Loucy (cell line): ENCODE results near the gene DCUN1D2.
A peak's percentile ranks its signal among the peaks of the same experiment; 100 is the strongest.

Source experiments
- H2AFZ ChIP-seq: fragments of 200-600 bp; sonication (generic); 2 replicates; pipeline ENCODE4 v1.6.0; 2016; ENCODE audit warnings: antibody characterized with exemption, mild to moderate bottlenecking, low read length, moderate library complexity
- H3F3A ChIP-seq: fragments of 200-600 bp; 2 replicates; pipeline ENCODE4 v1.6.0; 2016; ENCODE audit warnings: antibody characterized with exemption, low read depth, mild to moderate bottlenecking
- H3K27me3 ChIP-seq: fragments of 200-600 bp; sonication (generic); 2 replicates; pipeline ENCODE4 v1.6.1; 2014; ENCODE audit warnings: low read length, mild to moderate bottlenecking; ENCODE audit not compliant: insufficient read depth, poor library complexity, severe bottlenecking
- H3K36me3 ChIP-seq: fragments of 200-600 bp; sonication (generic); 2 replicates; pipeline ENCODE4 v1.6.1; 2016; ENCODE audit warnings: low read length; ENCODE audit not compliant: insufficient read depth
- H3K4me1 ChIP-seq: fragments of 200-600 bp; sonication (generic); 2 replicates; pipeline ENCODE4 v1.5.1; 2014; ENCODE audit warnings: low read length, mild to moderate bottlenecking; ENCODE audit not compliant: insufficient read depth, poor library complexity, severe bottlenecking
- H3K4me2 ChIP-seq: fragments of 200-600 bp; sonication (generic); 2 replicates; pipeline ENCODE4 v1.6.0; 2014; ENCODE audit warnings: antibody characterized with exemption, low read length, low read depth, mild to moderate bottlenecking; ENCODE audit not compliant: poor library complexity, severe bottlenecking
- H3K4me3 ChIP-seq: fragments of 200-600 bp; sonication (generic); 2 replicates; pipeline ENCODE4 v1.5.1; 2014; ENCODE audit warnings: low read length, mild to moderate bottlenecking, mixed read lengths; ENCODE audit not compliant: poor library complexity, severe bottlenecking
- H3K79me2 ChIP-seq: fragments of 200-600 bp; sonication (generic); 2 replicates; pipeline ENCODE4 v1.6.1; 2014; ENCODE audit warnings: low read length; ENCODE audit not compliant: insufficient read depth
- H3K9ac ChIP-seq: fragments of 200-600 bp; sonication (generic); 2 replicates; pipeline ENCODE4 v1.6.0; 2014; ENCODE audit warnings: mild to moderate bottlenecking, low read depth, low read length, moderate library complexity; ENCODE audit not compliant: poor library complexity, severe bottlenecking
- H3K9me2 ChIP-seq: fragments of 200-600 bp; sonication (generic); replicated peaks from 2 replicates; pipeline ENCODE4 v1.6.1; 2016; ENCODE audit warnings: low read depth, low read length, mixed read lengths
- H3K9me3 ChIP-seq: fragments of 200-600 bp; sonication (generic); 2 replicates; pipeline ENCODE4 v1.6.1; 2014; ENCODE audit warnings: mild to moderate bottlenecking, antibody characterized with exemption, low read length, low read depth; ENCODE audit not compliant: insufficient read depth
- H4K20me1 ChIP-seq: fragments of 200-600 bp; sonication (generic); 2 replicates; pipeline ENCODE4 v1.6.0; 2014; ENCODE audit warnings: antibody characterized with exemption, low read length, mild to moderate bottlenecking; ENCODE audit not compliant: insufficient read depth, poor library complexity, severe bottlenecking
- EZH2phosphoT487 ChIP-seq: fragments of 200-600 bp; IDR thresholded peaks from 2 replicates; pipeline ENCODE4 v1.6.1; 2018; ENCODE audit warnings: antibody characterized with exemption, mild to moderate bottlenecking, moderate library complexity, borderline replicate concordance
- TF ChIP-seq, protein P1 (sequence below): fragments of 200-600 bp; sonication (generic); conservative IDR thresholded peaks from 2 replicates; pipeline ENCODE4 v1.5.1; 2014; ENCODE audit warnings: mild to moderate bottlenecking, antibody characterized with exemption, low read length

DCUN1D2 gene

DNA sequence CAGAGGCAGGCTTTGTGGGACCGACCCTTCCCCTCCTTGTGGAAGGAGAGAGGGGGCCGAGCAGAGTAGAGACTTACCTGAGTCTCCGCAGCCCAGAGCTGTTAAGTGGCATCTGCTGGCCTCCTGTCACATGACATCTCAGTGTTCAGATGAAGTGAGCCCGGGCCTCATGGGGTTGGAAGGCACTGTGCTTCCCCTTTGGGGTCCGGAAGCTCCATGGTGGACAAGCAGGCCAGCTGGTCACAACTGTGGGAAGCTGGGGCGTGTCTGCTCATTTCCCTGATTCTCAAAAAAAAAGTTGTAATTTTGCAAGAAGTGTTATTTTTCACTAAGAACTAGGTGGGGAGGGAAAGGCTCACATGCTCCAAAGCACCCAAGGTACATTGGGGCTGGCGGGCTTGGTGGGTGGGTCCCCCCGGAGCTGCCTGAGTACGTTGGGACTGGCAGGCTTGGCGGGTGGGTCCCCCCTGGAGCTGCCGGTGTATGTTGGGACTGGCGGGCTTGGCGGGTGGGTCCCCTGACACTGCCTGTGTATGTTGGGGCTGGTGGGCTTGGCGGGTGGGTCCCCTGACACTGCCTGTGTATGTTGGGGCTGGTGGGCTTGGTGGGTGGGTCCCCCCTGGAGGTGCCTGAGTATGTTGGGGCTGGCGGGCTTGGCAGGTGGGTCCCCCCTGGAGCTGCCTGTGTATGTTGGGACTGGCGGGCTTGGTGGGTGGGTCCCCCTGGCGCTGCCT lies 18.2 kb upstream of the DCUN1D2 start:
- Histone ChIP-seq H3K9me3 (no peaks in the 10 kb centered on the region), H3F3A (peaks cover 13% of the 10 kb centered on the region), H3K36me3 (peaks cover 24% of the 10 kb centered on the region; the same call in 1 of the 2 replicates), H3K79me2 (no peaks in the 10 kb centered on the region; the same call in 1 of the 2 replicates), H2AFZ (no peak overlapping the region), H3K4me1 (peaks cover 41% of the 10 kb centered on the region), H3K9me2 (no peaks in the 10 kb centered on the region), H3K27me3 (no peaks in the 10 kb centered on the region), H4K20me1 (no peaks in the 10 kb centered on the region), H3K9ac (no peak overlapping the region), H3K4me3 (no peak overlapping the region), H3K4me2 (no peak overlapping the region)
- TF ChIP-seq, protein P1, sequence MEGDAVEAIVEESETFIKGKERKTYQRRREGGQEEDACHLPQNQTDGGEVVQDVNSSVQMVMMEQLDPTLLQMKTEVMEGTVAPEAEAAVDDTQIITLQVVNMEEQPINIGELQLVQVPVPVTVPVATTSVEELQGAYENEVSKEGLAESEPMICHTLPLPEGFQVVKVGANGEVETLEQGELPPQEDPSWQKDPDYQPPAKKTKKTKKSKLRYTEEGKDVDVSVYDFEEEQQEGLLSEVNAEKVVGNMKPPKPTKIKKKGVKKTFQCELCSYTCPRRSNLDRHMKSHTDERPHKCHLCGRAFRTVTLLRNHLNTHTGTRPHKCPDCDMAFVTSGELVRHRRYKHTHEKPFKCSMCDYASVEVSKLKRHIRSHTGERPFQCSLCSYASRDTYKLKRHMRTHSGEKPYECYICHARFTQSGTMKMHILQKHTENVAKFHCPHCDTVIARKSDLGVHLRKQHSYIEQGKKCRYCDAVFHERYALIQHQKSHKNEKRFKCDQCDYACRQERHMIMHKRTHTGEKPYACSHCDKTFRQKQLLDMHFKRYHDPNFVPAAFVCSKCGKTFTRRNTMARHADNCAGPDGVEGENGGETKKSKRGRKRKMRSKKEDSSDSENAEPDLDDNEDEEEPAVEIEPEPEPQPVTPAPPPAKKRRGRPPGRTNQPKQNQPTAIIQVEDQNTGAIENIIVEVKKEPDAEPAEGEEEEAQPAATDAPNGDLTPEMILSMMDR: no peak
- no peak for TF ChIP-seq EZH2phosphoT487

DNA sequence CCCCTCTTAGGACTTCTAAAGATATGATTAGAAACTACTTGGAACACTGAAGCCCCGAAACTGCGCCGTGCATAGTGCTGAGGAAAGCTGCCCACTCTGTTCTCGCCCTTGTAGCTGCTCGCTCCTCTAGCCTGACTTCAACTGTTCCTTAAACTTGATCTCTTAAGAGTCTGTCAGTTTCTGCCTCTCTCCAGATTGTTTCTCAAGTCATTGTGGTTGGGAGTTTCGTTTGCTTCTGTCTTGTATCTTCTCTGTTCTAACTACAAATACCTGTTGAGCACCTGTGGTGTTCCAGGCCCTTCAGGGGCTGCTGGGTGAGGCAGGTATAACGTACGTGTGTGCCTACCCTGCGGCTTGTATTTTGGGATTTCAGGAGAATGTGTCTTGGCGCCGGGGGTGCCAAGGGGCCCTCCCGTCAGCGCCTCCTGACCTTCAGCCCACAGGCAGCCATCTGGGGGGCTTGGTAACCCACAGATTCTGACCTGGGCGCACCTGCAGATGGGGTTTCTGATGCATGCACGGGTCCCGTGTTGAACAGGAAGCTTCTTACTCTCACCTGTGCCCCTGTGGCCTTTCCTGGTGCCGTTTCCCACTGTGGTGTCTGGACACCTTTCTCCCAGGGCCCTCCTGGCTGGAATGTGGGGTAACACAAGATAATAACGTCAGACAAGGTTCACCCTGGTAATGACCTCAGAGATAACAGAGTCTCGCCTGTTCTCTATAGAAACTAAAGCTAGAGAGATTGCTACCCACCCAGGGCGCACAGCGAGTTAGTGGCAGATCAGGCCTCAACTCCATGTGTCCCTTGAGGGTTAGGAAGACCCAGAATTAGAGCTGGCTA lies 17.2 kb upstream of the DCUN1D2 start:
- Histone ChIP-seq H3K4me3 (no peak overlapping the region), H3K9me3 (no peaks in the 10 kb centered on the region), H2AFZ (no peak overlapping the region), H3K27me3 (no peaks in the 10 kb centered on the region), H4K20me1 (no peaks in the 10 kb centered on the region), H3K9ac (peak overlapping the region; percentile 53), H3K79me2 (no peaks in the 10 kb centered on the region; the same call in 1 of the 2 replicates), H3K9me2 (no peaks in the 10 kb centered on the region), H3F3A (peaks cover 13% of the 10 kb centered on the region), H3K4me2 (peak overlapping the region; percentile 61), H3K36me3 (peaks cover 24% of the 10 kb centered on the region; the same call in 1 of the 2 replicates), H3K4me1 (peaks cover 45% of the 10 kb centered on the region)
- TF ChIP-seq EZH2phosphoT487: no peak
- TF ChIP-seq, protein P1: no peak

DNA sequence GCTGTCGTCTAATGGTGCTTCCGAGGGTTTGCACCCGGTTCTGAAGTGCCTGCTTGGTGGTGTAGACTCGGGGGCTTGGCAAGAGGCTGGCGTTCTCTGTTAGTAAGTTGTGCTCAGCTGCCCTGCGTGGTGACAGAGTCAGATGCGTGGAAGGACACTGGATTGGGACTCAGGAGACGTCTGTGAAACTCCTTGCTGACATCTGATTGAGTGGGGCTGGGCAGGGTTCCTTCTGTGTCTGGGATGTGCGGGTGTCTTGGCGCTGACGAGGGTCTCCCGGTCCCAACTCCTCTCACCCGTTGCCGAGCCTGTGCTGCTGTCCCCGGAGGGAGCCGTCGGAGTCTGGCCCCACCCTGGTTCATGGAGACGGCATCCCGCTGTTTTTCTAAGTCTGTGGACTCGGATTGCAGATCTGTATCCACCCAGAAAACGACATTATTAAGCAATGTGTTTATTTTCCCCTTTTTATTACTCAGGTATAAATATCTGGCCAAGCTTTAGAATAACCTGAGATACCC lies 16.4 kb upstream of the DCUN1D2 start:
- H3F3A ChIP-seq: peaks cover 13% of the 10 kb centered on the region
- H3K27me3 ChIP-seq: no peaks in the 10 kb centered on the region
- TF ChIP-seq, protein P1: no peak
- TF ChIP-seq EZH2phosphoT487: no peak
- no peaks in the 10 kb centered on the region; the same call in 1 of the 2 replicates for H3K79me2 ChIP-seq
- H3K4me3 ChIP-seq: peak overlapping the region; percentile 12
- H3K36me3 ChIP-seq: peaks cover 26% of the 10 kb centered on the region; the same call in 1 of the 2 replicates
- peak overlapping the region; percentile 53 for H3K9ac ChIP-seq
- H3K4me1 ChIP-seq: peaks cover 45% of the 10 kb centered on the region
- no peak overlapping the region for H2AFZ ChIP-seq
- H3K9me3 ChIP-seq: no peaks in the 10 kb centered on the region
- H3K4me2 ChIP-seq: peak overlapping the region; percentile 61
- H4K20me1 ChIP-seq: no peaks in the 10 kb centered on the region
- no peaks in the 10 kb centered on the region for H3K9me2 ChIP-seq
